Hematopoietic multipotent progenitor cell treated with erythropoietin and hydrocortisone succinate and interleukin-3 and kit ligand, for 17 days (in vitro differentiated cells): ENCODE measurements around the gene PODXL2.
"Not testable (repeated sequence)": the region's sequence is repeated elsewhere in the genome, so short reads cannot be mapped to it uniquely, and the experiment has no call there.

Experiments used
- DNase-seq: peaks from one replicate; pipeline ENCODE4 v3.0.0-alpha.2; 2015; ENCODE audit warnings: low spot score

PODXL2 gene

DNA sequence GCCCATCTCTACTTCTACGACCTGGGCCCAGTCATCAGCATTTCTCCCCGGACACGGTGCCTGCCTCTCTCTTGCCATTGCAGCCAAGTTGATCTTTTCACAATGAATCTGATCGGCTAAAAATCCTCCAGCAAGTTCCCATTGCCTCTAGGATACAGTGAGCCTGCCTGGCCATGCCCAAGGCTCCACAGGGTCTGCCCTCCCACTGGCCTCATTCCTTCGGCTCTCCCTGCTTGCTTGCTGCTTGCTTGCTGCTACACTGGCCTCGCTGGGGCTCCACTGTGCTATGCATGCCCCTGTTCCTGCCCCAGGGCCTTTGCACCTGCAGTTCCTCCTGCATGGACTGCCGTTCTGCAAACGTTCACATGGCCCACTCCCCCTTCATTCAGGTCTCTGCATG is 45.8 kb downstream of the PODXL2 start:
- no peak for DNase-seq

DNA sequence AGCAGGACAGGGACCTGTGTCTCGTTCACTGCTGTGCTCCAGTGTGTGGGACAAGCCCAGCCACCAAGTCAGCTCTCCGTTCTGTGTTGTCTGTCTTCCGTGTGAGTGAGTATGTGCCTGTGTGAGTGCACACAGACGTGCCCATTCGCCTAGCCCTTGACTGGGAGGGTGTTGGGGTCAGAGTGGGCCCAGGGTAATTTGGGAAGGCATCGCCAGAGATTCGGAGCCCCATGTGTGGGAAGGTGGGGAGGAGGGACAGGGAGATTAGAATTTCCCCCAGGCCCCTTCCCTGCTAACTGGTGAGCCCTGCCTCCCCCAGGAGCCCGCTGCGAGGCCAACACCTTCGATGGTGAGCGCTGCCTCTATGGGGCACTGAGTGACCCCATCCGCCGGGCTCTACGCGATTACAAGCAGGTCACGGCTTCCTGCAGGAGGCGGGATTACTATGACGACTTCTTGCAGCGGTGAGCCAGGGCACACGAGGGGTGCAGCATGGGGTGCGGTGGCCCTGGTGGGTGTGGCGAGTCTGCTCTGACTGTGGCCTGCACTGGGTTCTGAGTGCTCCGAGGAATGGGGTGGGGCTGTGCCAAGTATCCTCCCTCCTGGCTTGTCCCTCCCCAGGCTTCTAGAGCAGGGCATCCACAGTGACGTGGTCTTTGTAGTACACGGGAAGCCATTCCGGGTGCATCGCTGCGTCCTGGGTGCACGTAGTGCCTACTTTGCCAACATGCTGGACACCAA is 46.8 kb downstream of the PODXL2 start:
- DNase-seq, result no peak

DNA sequence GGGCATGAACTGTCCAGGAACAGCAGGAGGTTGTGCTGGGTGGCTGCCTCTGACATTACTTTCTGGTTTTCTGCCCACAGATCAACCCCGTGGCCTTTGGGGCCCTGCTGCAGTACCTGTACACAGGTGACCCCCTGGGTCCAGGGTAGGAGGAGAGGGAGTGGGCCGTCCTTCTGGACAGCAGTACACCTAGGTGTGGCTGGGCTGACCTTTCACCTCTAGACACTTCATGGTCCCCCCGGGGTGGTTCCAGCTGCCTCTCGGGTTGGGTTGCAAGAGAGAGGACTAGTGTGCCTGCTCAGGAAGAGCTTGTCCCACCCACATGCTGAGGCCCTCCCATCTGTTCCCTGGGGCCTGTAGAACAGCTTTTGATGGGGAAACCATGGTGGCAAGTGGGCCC is 47.5 kb downstream of the PODXL2 start:
- DNase-seq, result no peak

DNA sequence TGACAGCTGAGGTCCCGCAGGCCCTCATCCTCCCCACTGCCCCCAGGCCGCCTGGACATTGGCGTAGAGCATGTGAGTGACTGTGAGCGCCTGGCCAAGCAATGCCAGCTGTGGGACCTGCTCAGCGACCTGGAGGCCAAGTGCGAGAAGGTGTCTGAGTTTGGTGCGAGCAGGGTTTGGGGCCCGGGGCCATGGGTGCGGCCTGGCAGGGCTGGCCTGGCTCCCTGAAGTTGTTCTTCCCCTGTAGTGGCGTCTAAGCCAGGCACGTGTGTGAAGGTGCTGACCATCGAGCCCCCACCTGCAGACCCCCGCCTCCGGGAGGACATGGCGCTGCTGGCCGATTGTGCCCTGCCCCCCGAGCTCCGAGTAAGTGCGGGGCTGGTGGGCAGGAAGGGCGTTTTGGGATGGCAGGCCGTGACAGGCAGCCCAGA is 48.0 kb downstream of the PODXL2 start:
- DNase-seq, result no peak

DNA sequence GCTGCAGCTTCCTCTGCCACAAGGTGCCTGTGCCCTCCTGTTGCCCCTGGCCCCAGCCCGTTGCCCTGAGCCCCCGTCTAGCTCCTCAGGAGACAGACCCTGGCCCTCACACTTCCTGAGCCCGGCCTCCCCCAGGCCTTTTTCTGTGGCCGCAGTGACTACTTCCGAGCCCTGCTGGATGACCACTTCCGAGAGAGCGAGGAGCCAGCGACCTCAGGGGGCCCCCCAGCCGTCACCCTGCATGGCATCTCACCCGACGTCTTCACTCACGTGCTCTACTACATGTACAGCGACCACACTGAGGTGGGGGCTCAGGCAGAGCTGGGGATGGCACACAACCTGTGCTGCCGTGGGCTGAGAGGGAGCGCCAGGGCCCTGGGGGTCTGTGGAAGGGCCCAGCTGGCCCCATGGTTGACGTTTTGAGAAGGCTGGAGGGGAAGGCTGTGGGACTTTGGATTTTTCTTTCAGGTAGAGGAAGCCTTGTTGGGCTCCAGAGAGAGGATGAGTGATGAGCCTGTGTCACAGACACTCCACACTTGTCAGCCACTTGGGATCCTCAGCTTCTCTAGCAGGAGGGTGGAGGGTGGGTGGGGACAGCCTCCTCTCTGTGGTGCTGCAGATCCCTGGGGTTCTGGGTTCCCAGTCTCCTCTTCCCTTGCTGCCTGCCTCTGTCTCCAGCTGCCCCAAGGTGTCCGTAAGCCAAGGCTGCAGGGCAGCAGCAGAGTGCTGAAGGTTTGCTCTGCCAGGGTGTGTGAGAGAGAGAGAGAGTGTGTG is 48.7 kb downstream of the PODXL2 start:
- no peak for DNase-seq

DNA sequence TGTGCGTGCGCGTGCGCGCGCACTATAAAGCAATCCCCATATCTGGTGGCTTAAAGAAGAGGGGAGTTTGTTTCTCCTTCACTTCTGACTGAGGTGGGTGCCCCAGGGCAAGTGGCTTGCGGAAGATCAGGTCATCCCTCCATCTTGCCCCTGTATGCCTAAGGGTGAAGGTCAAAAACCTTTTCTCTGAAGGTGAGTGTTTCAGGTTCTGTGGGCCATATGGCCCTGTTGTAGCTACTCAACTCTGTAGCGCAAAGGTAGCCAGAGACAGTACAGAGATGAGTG is 49.3 kb downstream of the PODXL2 start:
- DNase-seq, result no peak

DNA sequence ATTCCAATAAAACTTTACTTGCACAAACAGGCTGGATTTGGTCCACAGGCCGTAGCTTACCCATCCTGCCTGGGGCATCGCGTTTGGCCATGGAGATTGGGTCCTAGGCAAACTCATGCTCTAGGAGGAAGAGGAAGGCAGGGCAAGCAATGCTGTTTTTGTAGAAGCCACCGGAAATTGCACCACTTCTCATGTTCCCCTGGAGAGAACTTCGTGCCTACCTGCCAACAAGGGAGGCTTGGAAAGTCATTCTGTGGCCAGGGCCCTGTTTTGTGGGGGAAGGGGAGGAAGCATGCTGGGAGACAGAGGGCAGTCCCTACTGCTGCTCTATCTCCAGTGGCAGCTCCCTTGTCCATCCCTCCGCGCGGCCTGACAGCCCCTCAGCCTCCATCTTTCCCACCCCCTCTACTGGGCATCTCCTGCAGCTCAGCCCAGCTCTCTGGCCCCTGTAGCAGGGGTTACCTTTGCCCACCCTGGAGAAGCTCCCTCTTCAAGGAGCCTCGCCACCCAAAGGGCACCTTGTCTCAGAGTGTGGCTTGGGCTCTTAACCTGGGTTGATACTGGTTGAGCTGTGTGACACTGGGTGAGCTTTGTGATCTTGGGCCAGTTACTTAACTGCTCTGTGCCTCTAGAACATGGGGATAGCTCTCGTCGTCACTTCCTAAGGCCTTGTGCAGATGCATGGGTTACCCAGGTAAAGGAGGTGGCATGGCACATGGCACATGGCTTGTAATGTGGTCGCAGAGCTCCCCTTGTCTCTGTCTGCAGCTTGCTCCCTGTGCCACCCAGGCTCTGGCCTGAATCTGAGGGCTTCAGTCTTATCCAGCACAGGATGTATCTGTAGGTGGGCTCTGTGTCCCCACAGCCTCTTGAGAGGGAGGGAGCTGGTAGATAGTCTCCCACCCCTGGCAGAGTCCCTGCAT is 49.9 kb downstream of the PODXL2 start:
- no peak for DNase-seq

DNA sequence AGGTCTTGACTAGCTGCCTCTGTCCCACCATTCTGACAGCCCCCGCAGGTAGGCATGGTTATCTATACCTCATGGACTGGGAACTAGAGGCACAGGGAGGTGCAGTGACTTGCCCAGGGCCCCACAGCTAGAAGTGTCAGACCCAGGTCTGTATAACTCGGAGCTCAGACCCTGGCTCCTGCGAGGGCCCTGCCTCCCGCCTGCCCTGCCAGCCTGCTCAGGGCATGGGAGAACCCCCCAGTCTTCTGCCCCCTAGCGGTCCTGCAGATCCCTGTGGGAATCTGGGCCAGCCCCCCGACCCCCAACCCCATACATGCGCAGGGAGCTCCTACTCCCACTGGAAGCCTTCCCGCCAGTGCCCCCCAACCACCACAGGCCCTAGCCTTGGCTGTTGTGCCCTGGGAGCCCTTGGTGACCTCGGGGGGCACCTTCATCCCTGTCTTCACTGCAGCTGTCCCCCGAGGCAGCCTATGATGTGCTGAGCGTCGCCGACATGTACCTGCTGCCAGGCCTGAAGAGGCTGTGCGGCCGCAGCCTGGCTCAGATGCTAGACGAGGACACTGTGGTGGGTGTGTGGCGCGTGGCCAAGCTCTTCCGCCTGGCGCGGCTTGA is 50.7 kb downstream of the PODXL2 start:
- no peak for DNase-seq

DNA sequence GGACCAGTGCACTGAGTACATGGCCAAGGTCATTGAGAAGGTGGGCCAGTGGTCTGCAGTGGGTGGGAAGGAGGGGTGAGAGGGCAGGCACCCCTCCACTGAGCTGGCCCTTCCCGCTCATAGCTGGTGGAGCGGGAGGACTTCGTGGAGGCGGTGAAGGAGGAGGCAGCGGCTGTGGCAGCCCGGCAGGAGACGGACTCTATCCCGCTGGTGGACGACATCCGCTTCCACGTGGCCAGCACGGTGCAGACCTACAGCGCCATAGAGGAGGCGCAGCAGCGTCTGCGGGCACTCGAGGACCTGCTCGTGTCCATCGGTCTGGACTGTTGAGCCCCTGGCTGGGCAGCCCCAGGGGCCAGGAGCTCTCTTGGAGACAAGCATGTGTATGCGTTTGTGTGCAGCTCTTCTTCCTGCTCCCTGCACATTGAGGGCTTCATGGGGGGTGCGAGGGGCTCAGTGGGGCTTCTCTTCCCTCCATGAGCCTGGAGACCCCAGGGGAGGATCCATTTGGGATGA is 51.2 kb downstream of the PODXL2 start:
- DNase-seq, result no peak

DNA sequence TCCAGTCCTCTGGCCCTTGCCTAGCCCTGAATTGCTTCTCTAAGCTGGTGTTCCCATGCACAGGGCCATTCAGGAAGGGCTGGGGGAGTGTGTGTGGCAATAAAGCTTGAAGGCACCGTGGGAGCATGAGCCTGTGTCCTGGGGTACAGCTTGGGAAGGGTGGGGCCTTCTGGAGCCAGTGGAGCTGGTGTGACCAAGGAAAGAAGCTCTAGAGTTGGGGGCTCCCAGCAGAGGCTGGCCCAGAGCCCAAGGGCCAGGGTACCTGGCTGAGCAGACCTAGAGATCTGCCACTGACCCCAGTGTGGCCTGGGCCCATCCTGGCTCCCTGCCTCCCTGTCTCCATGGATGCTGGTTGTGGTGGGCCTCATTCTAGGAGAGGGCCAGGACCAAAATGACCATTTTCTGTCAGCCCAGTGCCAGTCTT is 51.8 kb downstream of the PODXL2 start:
- no peak for DNase-seq

DNA sequence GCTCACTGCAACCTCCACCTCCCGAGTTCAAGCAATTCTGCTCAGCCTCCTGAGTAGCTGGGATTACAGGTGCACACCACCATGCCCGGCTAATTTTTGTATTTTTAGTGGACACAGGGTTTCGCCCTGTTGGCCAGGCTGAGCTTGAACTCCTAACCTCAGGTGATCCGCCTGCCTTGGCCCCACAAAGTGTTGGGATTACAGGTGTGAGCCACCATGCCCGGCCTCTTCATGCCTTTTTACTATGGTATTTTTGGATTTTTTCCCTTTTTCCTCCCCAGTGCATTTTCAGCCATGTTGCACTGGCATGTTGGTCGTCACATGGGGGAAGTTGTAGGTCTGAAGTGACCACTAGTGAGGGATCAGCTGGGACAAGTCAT is 53.2 kb downstream of the PODXL2 start:
- not testable (repeated sequence) for DNase-seq

DNA sequence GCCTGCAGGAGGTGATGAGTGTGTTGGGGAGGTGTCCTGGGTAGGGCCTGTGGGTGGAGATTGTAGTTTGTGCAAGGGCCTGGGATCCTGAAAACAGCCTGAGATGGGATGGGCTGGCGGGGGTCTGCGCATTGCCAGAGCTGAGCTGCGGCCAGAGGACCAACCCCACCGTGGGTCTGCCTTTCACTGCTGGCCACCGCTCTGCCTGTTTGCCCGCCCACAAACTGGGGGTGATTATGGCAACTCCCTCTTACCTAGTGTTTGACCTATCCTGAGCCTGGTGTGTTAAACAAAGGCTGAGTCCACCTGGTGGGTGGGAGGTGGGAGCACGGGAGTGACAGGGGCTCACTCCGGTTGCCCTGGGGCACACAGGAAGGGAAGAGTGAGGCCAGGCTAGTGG is 53.6 kb downstream of the PODXL2 start:
- DNase-seq, result no peak

DNA sequence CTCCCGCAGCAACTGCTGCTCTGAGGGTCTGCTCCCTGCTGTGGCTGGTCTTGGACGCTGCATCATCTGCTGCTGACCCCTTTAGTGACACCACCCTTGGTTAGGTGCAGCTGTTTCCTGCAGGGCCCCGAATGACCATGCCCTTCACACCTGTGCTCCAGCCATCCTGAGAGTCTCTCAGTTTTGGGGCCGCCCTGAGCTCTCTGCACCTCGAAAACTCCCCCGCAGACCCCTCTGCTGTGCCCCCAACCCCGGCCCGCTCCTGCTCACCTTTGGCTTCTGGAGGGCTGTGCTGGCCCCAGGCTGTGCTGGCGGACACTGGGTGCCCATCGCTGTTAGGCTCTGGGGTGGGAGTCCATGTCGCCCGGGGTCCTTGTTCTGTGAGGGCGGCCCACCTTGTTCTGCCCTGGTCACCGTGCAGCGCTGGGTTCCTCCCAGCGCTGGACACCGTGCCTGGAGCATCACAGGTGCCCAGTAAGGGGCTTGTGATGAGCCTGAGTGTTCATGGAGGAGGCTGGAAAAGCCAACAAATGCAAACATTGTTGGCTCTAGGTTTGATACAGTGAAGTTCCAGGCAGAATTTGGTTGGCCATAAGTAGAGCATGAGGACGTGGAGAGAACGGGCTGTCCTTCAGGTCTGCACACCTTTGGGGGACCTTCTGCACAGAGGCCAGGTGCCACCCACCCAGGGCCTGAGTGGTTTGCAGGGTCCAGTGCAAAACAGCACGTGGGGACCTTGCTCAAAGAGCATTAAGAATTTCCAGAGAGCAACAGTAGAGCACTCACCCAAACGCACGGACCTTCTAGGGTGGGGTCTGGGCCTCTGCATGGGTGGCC is 56.1 kb downstream of the PODXL2 start:
- DNase-seq, result no peak

DNA sequence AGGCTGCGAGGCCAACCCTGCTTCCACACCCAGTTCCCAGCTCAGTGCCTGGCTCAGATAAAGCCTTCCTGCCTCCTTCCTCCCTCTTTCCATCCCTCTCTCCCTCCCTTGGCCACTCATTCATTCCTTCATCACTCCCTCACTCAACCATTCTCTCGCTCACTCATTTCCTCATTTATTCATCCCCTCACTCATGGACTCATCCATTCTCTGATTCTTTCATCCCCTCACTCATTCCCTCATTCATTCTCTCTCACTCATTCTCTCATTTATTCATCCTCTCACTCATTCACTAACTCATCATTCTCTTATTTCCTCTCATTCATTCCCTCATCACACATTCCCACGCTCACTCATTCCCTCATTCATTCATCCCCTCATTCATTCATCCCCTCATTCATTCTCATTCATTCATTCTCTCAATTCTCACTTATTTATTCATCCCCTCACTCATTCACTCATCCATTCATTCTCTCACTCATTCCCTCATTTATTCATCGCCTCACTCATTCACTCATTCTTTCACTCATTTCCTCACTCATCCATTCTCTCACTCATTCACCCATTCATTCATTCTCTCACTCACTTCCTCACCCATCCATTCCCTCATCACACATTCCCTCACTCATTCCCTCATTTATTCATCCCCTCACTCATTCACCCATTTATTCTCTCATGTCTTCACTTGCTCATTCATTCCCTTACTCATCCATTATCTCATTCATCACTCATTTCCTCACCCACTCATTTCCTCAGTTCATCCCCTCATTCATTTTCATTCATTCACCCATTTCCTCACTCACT is 56.9 kb downstream of the PODXL2 start:
- no peak for DNase-seq

DNA sequence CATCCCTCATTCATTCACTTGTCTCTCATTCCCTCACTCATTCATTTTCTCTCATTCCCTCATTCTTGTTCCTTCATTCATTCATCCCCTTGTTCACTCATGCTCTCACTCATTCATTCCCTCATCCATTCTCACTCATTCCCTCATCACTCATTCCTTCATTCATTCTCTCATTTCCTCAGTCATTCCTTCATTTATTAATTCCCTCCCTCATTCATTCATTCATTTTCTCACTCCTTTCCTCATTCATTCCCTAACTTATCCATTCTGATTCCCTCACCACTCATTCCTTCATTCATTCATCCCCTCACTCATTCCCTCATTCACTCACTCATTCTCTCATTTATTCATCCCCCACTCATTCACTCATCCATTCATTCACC is 57.5 kb downstream of the PODXL2 start:
- no peak for DNase-seq

DNA sequence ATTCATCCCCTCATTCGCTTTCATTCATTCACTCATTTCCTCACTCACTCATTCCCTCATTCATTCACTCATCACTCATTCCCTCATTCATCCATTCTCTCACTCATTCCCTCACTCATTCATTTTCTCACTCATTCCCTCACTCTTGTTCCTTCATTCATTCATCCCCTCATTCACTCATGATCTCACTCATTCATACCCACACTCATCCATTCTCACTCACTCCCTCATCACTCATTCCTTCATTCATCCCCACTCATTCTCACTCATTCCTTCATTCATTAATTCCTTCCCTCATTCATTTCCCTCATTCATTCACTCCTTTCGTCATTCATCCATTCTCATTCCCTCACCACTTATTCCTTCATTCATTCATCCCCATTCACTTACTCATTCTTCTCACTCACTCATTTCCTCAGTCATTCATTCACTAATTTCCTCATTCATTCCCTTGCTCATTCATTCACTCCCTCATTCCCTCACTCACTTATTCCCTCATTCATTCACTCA is 58.3 kb downstream of the PODXL2 start:
- no peak for DNase-seq

DNA sequence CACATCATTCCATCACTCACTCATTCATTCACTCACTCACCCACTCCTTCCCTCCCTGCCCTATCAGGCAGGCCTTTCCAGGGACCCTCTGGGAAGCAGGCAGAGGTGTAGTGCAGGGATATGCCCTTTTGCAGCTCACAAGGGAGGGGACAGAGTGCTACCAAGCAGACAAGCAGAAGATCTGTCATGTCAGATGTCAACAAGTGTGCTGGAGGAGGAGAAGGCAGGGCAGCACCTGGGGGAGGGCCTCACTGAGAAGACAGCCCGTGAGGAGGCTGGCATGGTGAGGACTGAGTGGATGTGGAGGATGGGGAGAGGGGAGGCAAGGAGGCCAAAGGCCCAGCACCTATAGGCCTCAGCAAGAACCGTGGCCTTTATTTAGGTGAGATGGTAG is 59.0 kb downstream of the PODXL2 start:
- no peak for DNase-seq

DNA sequence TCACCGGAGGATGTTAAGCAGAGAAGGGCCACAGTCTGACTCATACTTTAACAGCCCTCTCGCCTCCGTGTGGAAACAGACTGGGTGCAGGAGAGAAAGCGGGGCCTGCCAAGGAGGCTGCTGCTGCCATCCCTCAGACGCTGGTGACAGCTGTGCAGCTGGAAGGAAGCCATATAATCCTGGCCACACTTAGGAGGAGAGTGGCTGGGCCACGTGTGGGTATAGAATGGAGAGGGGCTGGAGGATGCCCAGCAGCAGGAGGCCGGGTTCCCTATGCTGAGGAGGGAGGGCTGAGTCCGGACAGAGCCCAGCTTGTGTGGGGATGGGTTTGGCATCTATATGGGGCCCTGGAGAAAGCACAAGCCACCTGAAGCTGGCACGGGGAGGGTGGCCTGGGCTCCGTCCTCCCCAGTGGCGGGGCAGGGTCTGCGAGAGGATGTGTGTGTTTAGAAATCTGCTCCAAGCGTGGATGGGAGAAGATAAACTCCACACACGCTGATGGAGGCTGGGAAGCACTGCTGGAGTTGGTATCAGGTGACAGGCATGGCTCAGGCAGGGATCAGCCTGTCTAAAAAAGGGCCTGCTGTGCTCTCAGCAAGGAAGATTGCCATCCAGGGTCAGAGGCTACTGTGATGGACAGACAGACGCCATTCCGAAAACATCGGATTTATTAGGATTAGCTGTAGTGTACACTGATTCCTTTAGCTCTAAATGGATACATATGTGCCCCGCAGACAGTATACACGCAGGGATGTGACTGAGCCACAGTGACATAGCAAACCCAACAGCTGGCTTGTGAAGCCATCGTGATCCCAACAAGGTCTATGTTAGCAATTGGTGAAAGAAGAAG is 59.7 kb downstream of the PODXL2 start:
- no peak for DNase-seq

DNA sequence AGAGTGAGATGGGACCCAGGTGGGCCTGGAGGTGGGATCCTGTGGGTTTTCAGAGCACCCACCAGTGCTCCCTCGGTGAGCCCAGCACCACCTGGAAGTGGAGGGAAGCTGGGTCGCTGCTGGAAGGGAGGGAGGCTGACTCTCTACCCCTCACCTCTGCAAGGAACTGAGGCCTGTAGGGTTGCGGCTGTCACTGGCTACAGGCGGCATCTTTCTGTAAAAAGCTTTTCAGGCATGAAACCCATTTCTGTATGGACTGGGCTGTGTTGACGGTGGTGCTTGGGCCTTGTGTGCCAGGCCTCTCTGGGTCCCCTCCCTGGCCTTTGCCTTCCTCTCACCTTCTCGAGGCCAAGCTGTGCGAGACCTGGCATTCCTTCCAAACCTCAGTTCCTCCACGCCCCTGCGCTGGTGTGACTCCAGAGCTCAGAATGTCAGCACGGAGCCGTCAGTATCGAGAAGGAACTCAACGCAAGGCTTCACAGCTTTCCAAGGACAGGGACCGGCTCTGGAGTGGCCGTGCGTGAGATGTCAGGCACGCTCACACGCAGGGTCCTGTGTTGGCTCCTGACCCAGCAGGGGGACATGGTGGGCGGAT is 60.4 kb downstream of the PODXL2 start:
- no peak for DNase-seq
